ENCODE measurements around the gene ZNF609.

DNA sequence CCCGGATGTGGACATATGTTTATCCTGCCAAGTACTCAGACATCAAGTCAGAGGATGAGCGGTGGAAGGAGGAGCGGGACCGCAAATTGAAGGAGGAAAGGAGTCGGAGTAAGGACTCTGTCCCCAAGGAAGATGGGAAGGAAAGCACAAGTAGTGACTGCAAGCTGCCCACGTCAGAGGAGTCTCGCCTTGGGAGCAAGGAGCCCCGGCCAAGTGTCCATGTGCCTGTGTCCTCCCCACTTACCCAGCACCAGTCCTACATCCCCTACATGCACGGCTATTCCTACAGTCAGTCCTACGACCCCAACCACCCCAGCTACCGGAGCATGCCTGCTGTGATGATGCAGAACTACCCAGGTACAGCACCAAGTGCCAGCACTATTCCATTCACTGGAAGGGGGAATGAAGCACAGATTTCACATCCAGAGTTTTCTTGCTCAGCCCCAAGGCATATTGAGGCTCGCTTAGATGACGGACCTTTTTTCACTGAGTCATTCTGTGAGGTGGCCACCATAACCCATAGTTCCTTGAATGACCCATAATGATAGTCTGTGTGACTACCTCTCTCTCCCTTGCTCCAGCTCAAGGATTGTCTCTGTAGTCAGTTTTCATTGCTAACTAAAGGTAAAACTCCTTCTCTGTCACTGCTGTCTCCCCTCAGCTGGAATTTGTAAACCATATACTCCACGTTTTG, 217.9 kb downstream of the ZNF609 start:
- TF ChIP-seq POLR2AphosphoS5 (IDR thresholded peaks at IDR 0.05), result no peak
- no peak for TF ChIP-seq MXI1 (conservative IDR thresholded peaks at IDR 0.05; ENCODE audit: poor library complexity, severe bottlenecking)
- TF ChIP-seq, protein P1, sequence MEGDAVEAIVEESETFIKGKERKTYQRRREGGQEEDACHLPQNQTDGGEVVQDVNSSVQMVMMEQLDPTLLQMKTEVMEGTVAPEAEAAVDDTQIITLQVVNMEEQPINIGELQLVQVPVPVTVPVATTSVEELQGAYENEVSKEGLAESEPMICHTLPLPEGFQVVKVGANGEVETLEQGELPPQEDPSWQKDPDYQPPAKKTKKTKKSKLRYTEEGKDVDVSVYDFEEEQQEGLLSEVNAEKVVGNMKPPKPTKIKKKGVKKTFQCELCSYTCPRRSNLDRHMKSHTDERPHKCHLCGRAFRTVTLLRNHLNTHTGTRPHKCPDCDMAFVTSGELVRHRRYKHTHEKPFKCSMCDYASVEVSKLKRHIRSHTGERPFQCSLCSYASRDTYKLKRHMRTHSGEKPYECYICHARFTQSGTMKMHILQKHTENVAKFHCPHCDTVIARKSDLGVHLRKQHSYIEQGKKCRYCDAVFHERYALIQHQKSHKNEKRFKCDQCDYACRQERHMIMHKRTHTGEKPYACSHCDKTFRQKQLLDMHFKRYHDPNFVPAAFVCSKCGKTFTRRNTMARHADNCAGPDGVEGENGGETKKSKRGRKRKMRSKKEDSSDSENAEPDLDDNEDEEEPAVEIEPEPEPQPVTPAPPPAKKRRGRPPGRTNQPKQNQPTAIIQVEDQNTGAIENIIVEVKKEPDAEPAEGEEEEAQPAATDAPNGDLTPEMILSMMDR (IDR thresholded peaks at IDR 0.05; ENCODE audit: poor library complexity, severe bottlenecking), result no peak
- TF ChIP-seq EP300 (conservative IDR thresholded peaks at IDR 0.05; ENCODE audit: poor library complexity, severe bottlenecking), result no peak
- no peak for TF ChIP-seq EZH2 (IDR thresholded peaks at IDR 0.05; ENCODE audit: borderline replicate concordance, insufficient read depth, low read length, poor library complexity, severe bottlenecking)
- TF ChIP-seq TAF1 (IDR thresholded peaks at IDR 0.05; ENCODE audit: low read depth), result no peak
- no peak for TF ChIP-seq RAD21 (conservative IDR thresholded peaks at IDR 0.05)
- TF ChIP-seq, protein P2, sequence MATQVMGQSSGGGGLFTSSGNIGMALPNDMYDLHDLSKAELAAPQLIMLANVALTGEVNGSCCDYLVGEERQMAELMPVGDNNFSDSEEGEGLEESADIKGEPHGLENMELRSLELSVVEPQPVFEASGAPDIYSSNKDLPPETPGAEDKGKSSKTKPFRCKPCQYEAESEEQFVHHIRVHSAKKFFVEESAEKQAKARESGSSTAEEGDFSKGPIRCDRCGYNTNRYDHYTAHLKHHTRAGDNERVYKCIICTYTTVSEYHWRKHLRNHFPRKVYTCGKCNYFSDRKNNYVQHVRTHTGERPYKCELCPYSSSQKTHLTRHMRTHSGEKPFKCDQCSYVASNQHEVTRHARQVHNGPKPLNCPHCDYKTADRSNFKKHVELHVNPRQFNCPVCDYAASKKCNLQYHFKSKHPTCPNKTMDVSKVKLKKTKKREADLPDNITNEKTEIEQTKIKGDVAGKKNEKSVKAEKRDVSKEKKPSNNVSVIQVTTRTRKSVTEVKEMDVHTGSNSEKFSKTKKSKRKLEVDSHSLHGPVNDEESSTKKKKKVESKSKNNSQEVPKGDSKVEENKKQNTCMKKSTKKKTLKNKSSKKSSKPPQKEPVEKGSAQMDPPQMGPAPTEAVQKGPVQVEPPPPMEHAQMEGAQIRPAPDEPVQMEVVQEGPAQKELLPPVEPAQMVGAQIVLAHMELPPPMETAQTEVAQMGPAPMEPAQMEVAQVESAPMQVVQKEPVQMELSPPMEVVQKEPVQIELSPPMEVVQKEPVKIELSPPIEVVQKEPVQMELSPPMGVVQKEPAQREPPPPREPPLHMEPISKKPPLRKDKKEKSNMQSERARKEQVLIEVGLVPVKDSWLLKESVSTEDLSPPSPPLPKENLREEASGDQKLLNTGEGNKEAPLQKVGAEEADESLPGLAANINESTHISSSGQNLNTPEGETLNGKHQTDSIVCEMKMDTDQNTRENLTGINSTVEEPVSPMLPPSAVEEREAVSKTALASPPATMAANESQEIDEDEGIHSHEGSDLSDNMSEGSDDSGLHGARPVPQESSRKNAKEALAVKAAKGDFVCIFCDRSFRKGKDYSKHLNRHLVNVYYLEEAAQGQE (IDR thresholded peaks at IDR 0.05; ENCODE audit: borderline replicate concordance), result no peak

Measured in neural cell (in vitro differentiated cells).